Activated CD4-positive, alpha-beta T cell treated with anti-CD3 and anti-CD28 coated beads for 4 hours (primary cell): ENCODE measurements around the gene TRIM9.

Experiments
- DNase-seq, 2 donors: peaks; one replicate each; pipeline ENCODE4 v3.0.0-alpha.2; 2020

Gene TRIM9

GRCh38 chr14:51094901-51095853, at the start of gene TRIM9:
Gene TRIM9, minus strand, starts transcription at chr14:51095105. Its CDS starts 166 bp downstream, at chr14:51094939.
- DNase-seq, result peak; percentile 84 to 88

- DNase-seq, result no peak
Measured at GRCh38 chr14:51140856-51141255, 46.0 kb upstream of the TRIM9 start.

GRCh38 chr14:51140338-51140737, 45.4 kb upstream of the TRIM9 start:
- DNase-seq, result no peak

GRCh38 chr14:51139121-51139681, 44.3 kb upstream of the TRIM9 start:
- DNase-seq, result no peak

- no peak for DNase-seq
Measured at GRCh38 chr14:51138404-51139103, 43.6 kb upstream of the TRIM9 start.

GRCh38 chr14:51131516-51131915, 36.6 kb upstream of the TRIM9 start:
- no peak for DNase-seq

GRCh38 chr14:51129130-51129529, 34.2 kb upstream of the TRIM9 start:
- DNase-seq, result no peak

- DNase-seq, result no peak
Measured at GRCh38 chr14:51124029-51124428, 29.1 kb upstream of the TRIM9 start.

GRCh38 chr14:51121096-51121495, 26.2 kb upstream of the TRIM9 start:
- no peak for DNase-seq

GRCh38 chr14:51119411-51120051, 24.6 kb upstream of the TRIM9 start:
- no peak for DNase-seq

- DNase-seq, result no peak
Measured at GRCh38 chr14:51118993-51119392, 24.1 kb upstream of the TRIM9 start.

- DNase-seq, result no peak
Measured at GRCh38 chr14:51117593-51117992, 22.7 kb upstream of the TRIM9 start.

- no peak for DNase-seq
Measured at GRCh38 chr14:51116682-51117081, 21.8 kb upstream of the TRIM9 start.

- no peak for DNase-seq
Measured at GRCh38 chr14:51109651-51110050, 14.7 kb upstream of the TRIM9 start.

- no peak for DNase-seq
Measured at GRCh38 chr14:51107801-51108200, 12.9 kb upstream of the TRIM9 start.

- no peak for DNase-seq
Measured at GRCh38 chr14:51104467-51104866, 9.6 kb upstream of the TRIM9 start.

- DNase-seq, result no peak
Measured at GRCh38 chr14:51097287-51097686, 2.4 kb upstream of the TRIM9 start.

GRCh38 chr14:51096870-51097269, 2.0 kb upstream of the TRIM9 start:
- no peak for DNase-seq

- DNase-seq, result peak; percentile 3 to 6
Measured at GRCh38 chr14:51095854-51096823, 1.2 kb upstream of the TRIM9 start.

- DNase-seq, result peak; percentile 4 to 8
Measured at GRCh38 chr14:51094282-51094821, 553 bp downstream of the TRIM9 start.
